NCI-H510A treated with DMSO at 0.1 percent for 48 hours (cell line): ENCODE data around the gene SEMA5B.

Experiments
- DNase-seq: peaks from one replicate; lab custom pipeline; 2025; lab: John Stamatoyannopoulos, UW

The SEMA5B gene

GRCh38 chr3:122926322-122926721 is 101.2 kb downstream of the SEMA5B start:
- DNase-seq: no peak

- DNase-seq: no peak
These were observed 101.8 kb downstream of the SEMA5B start for GRCh38 chr3:122925756-122926155.

- DNase-seq: no peak
These were observed 103.5 kb downstream of the SEMA5B start for GRCh38 chr3:122924056-122924455.

GRCh38 chr3:122923611-122924010 is 104.0 kb downstream of the SEMA5B start:
- no peak for DNase-seq

DNA sequence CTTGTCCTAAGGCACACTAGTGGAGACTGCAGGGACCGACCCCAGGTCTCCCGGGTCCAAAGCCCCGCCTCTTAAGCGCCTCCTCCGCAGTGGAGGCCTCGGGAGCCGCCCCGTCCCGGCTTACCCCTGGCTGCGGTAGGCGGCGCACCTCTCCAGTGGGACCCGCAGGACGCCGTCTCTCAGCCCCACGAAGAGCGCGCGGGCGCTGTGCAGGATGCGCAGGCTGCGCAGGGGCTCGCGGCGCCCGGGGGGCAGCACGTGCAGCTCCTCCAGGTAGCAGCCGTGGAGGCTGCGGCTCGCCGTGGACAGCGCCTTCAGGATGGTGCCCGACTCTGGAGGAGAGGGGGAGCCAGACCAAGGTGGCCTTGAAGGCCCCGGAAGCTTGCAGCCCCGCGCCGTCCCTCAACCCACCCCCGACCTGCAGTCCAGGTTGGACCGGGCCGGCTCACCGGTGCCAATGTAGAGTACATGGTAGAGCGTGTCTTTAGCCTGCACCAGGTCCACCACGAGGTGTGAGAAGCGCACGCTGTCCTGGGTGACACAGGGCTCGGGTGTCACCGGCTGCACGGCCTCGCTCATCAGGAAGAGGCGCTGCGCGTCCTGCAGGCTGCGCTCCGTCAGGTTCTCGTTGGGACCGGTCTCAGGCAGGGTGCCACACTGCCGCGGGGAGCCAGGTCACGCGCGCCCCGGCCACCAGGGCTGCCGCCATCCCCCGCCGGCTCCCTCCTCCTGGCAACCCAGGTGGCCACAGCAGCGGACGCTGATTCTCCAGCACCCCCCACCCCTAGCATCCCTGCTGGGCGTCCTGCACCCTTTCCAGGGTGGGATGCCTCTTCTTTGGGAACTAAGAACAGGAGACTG is 105.5 kb downstream of the SEMA5B start:
- no peak for DNase-seq

- DNase-seq: no peak
These were observed 106.6 kb downstream of the SEMA5B start for GRCh38 chr3:122920986-122921385.

- DNase-seq: no peak
These were observed 108.3 kb downstream of the SEMA5B start for GRCh38 chr3:122919291-122919610.

DNA sequence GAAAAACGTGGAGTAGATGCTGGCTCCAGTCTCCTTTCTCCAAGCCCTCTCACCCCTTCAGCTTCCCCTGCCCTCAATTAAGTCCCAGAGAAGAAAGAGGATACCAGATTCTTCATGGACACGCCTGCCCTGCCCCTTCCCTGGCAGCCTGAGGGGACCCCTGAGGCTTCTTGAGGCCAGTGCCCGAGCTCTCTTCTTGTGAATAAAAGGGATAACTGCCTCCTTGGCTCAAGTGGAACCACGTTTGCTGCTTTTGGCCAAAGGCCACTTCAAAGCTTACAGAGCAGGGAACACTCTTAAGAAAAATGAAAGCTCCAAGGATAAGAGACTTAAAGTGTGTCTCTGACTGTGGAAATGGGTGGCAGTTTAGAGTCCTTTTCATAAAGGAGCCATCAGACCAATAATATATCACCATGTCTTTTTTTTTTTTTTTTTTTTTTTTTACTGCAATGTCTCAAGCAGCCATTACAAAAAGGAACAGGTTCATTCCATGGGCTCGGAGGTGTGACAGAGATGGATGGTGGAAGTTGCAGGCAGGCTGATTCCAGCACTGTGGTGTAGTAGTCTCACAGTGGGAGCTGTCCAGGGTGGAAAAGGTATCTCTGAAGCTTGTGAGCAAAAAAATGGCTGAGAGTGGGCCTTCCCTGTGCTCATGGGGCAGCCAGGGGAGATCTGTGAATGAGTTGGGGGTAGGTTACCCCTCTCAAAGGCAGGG is 108.8 kb downstream of the SEMA5B start:
- no peak for DNase-seq

GRCh38 chr3:122917412-122917811 is 110.2 kb downstream of the SEMA5B start:
- no peak for DNase-seq

DNA sequence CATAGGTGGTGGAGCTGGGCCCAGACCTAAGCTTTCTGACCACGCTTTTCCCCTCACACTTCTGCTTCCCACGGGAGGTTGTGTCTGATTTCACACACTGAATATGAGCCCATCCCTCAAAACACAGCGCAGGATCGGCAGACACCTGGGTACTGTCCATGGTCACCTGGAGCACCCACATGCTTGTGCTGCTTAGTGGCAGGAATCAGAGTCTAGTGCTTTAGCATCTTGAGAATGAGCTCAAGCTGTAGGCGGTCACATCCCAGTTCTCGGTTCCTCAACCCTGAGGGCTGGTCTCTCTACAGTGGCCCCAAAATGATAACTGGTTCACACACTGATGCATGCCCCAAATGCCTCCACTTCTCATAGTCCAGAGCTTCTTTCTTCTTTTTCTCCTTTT is 111.0 kb downstream of the SEMA5B start:
- DNase-seq: no peak

- DNase-seq: no peak
These were observed 111.5 kb downstream of the SEMA5B start for GRCh38 chr3:122916084-122916483.

DNA sequence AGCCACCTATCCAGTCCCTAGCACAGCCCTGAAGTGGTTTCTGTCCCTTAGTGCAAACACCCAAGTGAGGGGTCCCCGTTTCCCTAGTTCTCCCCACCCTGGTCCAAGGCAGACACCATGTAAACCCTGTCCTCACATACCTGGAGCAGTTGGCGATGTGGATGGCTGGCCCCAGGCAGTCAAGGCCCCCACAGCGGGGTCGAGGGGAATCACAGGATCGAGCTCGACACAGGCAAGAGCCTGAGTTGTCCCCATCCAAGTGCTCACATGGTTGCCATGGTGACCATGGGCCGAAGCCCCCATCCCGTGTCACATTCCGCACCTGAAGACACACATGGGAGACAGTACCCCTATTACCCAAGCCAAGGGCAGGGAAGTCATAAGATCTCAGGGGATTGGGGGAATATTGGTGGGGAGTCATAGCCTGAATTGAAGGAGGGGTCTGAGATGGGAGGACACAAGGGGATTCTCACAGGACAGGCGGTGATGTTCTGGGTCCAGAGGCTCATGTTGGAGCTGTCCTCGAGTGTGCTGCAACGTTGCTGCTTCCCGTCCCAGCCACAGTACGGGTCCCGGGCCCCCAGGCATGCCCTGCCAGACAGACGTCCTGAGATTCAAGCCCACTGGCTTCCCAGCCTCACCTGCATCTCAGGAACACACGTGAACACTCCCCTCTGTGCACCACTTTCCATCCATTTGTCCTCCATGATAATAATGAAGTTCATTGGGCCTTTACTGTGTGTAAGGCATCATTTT is 112.1 kb downstream of the SEMA5B start:
- DNase-seq: no peak

DNA sequence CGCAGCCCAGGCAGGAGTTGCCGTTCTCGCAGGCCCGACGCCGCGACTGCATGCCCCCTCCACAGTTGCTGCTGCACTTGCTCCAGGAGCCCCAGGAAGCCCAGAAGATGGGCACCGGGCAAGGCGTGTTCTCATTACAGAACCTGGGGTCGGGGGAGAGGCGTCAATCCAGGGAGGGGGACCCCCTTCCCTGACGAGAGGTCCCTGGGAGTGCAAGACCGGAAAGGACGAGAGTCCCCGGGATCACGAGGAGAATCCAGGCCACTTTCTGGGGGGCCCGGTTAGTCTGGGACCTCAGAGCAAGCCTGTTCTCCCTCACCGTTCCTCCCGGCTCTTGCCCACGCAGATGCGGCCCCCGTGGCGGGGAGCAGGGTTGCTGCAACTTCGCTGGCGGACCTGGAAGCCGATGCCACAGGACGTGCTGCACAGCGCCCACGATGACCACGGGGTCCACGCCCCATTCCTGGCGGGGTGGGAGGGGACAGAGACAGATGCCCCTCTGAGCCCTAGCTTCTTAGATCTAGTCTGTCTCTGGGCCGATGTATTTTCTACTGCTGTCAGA is 113.9 kb downstream of the SEMA5B start:
- no peak for DNase-seq

GRCh38 chr3:122912772-122913538 is 114.6 kb downstream of the SEMA5B start:
- DNase-seq: no peak

- DNase-seq: no peak
These were observed 115.7 kb downstream of the SEMA5B start for GRCh38 chr3:122911901-122912300.

GRCh38 chr3:122908251-122908650 is 119.3 kb downstream of the SEMA5B start:
- no peak for DNase-seq

GRCh38 chr3:122907471-122907870 is 120.1 kb downstream of the SEMA5B start:
- DNase-seq: no peak

DNA sequence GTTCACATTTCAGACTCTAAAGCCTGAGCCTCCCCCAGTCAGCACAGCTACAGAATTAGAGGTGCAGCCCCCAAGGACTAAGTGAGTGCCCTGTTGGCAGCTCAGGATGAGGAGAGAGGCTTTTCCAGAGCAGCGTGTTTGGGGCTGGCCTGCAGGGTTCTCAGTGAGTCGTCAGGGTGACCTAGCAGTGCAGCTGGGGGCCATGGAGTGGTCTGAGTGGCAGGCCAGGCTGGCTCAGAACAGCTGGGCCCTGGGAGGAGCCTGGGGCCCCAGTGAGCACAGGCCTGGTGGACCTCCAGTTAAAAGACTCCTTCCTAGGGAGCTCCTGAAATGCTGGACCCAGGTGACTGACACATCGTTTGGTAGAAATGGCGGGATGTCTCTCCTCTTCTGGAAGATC is 124.4 kb downstream of the SEMA5B start:
- DNase-seq: no peak

- DNase-seq: no peak
These were observed 125.2 kb downstream of the SEMA5B start for GRCh38 chr3:122902326-122902725.

GRCh38 chr3:122898298-122898697 is 129.3 kb downstream of the SEMA5B start:
- no peak for DNase-seq

DNA sequence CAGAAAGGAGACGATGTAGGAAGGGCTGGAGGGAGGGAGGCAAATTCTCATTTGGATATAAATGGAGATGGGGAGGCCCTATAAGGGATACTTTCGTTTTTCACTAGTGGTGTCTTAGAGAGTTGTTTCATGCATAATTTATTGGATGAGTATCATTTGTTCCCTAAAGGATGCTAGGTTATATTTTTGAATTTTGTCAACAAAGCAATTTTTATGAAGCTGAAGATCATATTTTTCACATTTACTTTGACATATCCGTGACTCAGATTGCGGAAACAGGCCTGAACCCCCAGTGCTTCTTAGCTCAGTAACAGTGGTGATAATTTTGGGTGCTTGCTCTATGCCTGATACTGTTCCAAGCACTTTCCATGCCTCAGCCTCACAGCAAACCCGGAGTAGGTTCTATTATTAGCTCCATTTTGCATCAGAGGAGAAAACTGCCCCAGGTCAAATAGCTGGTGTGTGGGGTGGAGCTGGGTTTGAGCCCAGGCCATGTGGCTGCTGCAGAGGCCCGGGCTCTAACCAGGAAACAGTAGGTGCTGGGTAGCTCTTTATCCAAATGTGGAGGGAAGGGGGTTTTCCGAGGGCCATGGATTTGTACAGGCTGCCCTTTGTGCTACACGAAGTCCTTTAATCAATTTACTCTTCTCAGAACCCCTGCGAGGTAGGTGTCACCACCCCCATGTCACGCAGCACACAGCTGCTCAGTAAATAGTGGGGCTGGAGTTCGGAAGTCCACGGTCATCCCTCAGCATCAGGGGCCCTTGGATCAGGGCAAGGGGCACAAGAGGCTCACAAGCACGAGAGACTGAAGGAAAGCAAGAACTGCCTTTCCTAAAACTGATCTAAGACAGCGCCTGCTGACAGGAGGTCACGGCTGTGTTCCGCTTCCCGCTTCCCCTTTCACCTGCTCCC is 133.6 kb downstream of the SEMA5B start:
- DNase-seq: no peak
